Immature natural killer cell (primary cell): ENCODE results near the gene SBNO1. TPM values are rescaled to one million over a fixed set of nuclear protein-coding genes. Genes with fewer than 3 reads are reported as not detected.
"Not testable (repeated sequence)": the region's sequence is repeated elsewhere in the genome, so short reads cannot be mapped to it uniquely, and the experiment has no call there.

ENCODE experiments used
- DNase-seq, 3 donors: peaks; one replicate each; pipeline ENCODE4 v3.0.0; 2022; ENCODE audit warnings: mixed read lengths in 1 of 3
- H3K27ac Mint-ChIP-seq, 6 donors: one replicate each; pipeline ENCODE4 v1.8.0; 2020; ENCODE audit warnings: mixed read lengths in 6 of 6, mild to moderate bottlenecking in 5 of 6, inconsistent platforms in 4 of 6, moderate library complexity in 3 of 6
- H3K27me3 Mint-ChIP-seq, 3 donors: one replicate each; pipeline ENCODE4 v1.8.0; 2020 to 2021; ENCODE audit warnings: low read depth in 3 of 3, mild to moderate bottlenecking in 3 of 3, mixed read lengths in 3 of 3, moderate library complexity in 3 of 3, inconsistent platforms in 1 of 3
- H3K36me3 Mint-ChIP-seq, 3 donors: one replicate each; pipeline ENCODE4 v1.8.0; 2020; ENCODE audit warnings: mixed read lengths in 3 of 3, inconsistent platforms in 2 of 3, mild to moderate bottlenecking in 2 of 3
- H3K4me1 Mint-ChIP-seq, 2 donors: one replicate each; pipeline ENCODE4 v1.8.0; 2020; ENCODE audit warnings: inconsistent platforms in 2 of 2, mild to moderate bottlenecking in 2 of 2, mixed read lengths in 2 of 2, moderate library complexity in 1 of 2
- H3K4me3 Mint-ChIP-seq, 5 donors: one replicate each; pipeline ENCODE4 v1.8.0; 2020; ENCODE audit warnings: mild to moderate bottlenecking in 5 of 5, mixed read lengths in 5 of 5, inconsistent platforms in 3 of 5, moderate library complexity in 3 of 5
- H3K9me3 Mint-ChIP-seq, 6 donors: one replicate each; pipeline ENCODE4 v1.8.0; 2020; ENCODE audit warnings: mild to moderate bottlenecking in 6 of 6, mixed read lengths in 6 of 6, inconsistent platforms in 4 of 6, moderate library complexity in 3 of 6
- polyA plus RNA-seq, 3 donors: library from polyadenylated mRNA; unstranded; fragments of 300-500 nt; fragmentation: Illumina TruSeq; gene quantifications; one replicate each; pipeline ENCODE4 v1.2.3, GENCODE V29; 2021

Gene SBNO1
- 10 to 100 TPM; 20.0 to 34.3 (median 26.9) TPM for polyA plus RNA-seq

GRCh38 chr12:123364532-123365024 lies at the start of gene SBNO1:
TSS of gene SBNO1 (minus strand) at chr12:123364847. CDS start at chr12:123350441, 14,406 bp downstream.
- peak; percentile 90 to 95 (median 92) for DNase-seq
- peak within 1 kb of the TSS; percentile 91 to 97 (median 94) for H3K4me3 Mint-ChIP-seq
- no peaks in the 10 kb centered on the region for H3K9me3 Mint-ChIP-seq
- H3K36me3 Mint-ChIP-seq = no peaks in the 10 kb centered on the region
- peaks cover 18 to 25% of the 10 kb centered on the region in 2 donors for H3K4me1 Mint-ChIP-seq
- H3K27ac Mint-ChIP-seq = peak within 1 kb of the TSS; percentile 90 to 98 (median 98)
- H3K27me3 Mint-ChIP-seq = peaks cover 9 to 17% (median 17%) of the 10 kb centered on the region in 3 donors

GRCh38 chr12:123410041-123410412 lies 45.4 kb upstream of the SBNO1 start:
- H3K4me3 Mint-ChIP-seq = no peak overlapping the region
- no peaks in the 10 kb centered on the region for H3K9me3 Mint-ChIP-seq
- H3K27ac Mint-ChIP-seq = peak overlapping the region in 1 of 6 donors; percentile 39
- peaks cover 3 to 6% (median 6%) of the 10 kb centered on the region in 3 donors for H3K36me3 Mint-ChIP-seq
- H3K4me1 Mint-ChIP-seq = no peaks in the 10 kb centered on the region
- H3K27me3 Mint-ChIP-seq = peaks cover 0 to 3% (median 2%) of the 10 kb centered on the region in 3 donors
- DNase-seq = no peak

GRCh38 chr12:123409284-123410040 lies 44.8 kb upstream of the SBNO1 start:
- not testable (repeated sequence) for DNase-seq, H3K27ac Mint-ChIP-seq, H3K4me3 Mint-ChIP-seq, H3K36me3 Mint-ChIP-seq, H3K4me1 Mint-ChIP-seq, H3K9me3 Mint-ChIP-seq, H3K27me3 Mint-ChIP-seq

GRCh38 chr12:123408619-123409018 lies 44.0 kb upstream of the SBNO1 start:
- H3K4me1 Mint-ChIP-seq, DNase-seq, H3K27ac Mint-ChIP-seq, H3K4me3 Mint-ChIP-seq, H3K27me3 Mint-ChIP-seq, H3K9me3 Mint-ChIP-seq: not testable (repeated sequence)
- H3K36me3 Mint-ChIP-seq = peaks cover 6 to 13% (median 7%) of the 10 kb centered on the region in 3 donors

- H3K36me3 Mint-ChIP-seq = peaks cover 6 to 18% (median 7%) of the 10 kb centered on the region in 3 donors
- not testable (repeated sequence) for H3K9me3 Mint-ChIP-seq, H3K27ac Mint-ChIP-seq, H3K27me3 Mint-ChIP-seq, H3K4me3 Mint-ChIP-seq, DNase-seq, H3K4me1 Mint-ChIP-seq
Observed at GRCh38 chr12:123407934-123408333, 43.3 kb upstream of the SBNO1 start.

- peaks cover 6 to 16% (median 7%) of the 10 kb centered on the region in 3 donors for H3K36me3 Mint-ChIP-seq
- not testable (repeated sequence) for DNase-seq, H3K4me1 Mint-ChIP-seq, H3K4me3 Mint-ChIP-seq, H3K9me3 Mint-ChIP-seq, H3K27ac Mint-ChIP-seq, H3K27me3 Mint-ChIP-seq
Observed at GRCh38 chr12:123407269-123407668, 42.6 kb upstream of the SBNO1 start.

GRCh38 chr12:123404581-123404980 lies 39.9 kb upstream of the SBNO1 start:
- Mint-ChIP-seq H3K4me3 (no peak overlapping the region), H3K36me3 (peaks cover 0 to 16% (median 7%) of the 10 kb centered on the region in 3 donors), H3K27me3 (peaks cover 0 to 2% (median 0%) of the 10 kb centered on the region in 3 donors), H3K27ac (peak overlapping the region in 1 of 6 donors; percentile 26), H3K9me3 (no peaks in the 10 kb centered on the region), H3K4me1 (peaks cover 5 to 7% of the 10 kb centered on the region in 2 donors)
- no peak for DNase-seq

GRCh38 chr12:123401753-123402683 lies 37.4 kb upstream of the SBNO1 start:
- peak overlapping the region in 2 of 6 donors; percentile 12 to 14 for H3K27ac Mint-ChIP-seq
- peaks cover 10 to 13% of the 10 kb centered on the region in 2 donors for H3K4me1 Mint-ChIP-seq
- H3K4me3 Mint-ChIP-seq = no peak overlapping the region
- peaks cover 0 to 2% (median 0%) of the 10 kb centered on the region in 3 donors for H3K27me3 Mint-ChIP-seq
- DNase-seq = no peak
- no peaks in the 10 kb centered on the region for H3K9me3 Mint-ChIP-seq
- H3K36me3 Mint-ChIP-seq = peaks cover 0 to 20% (median 7%) of the 10 kb centered on the region in 3 donors

GRCh38 chr12:123399255-123399617 lies 34.6 kb upstream of the SBNO1 start:
- Mint-ChIP-seq H3K27ac (peak overlapping the region in 1 of 6 donors; percentile 18), H3K27me3 (peaks cover 0 to 4% (median 0%) of the 10 kb centered on the region in 3 donors), H3K36me3 (peaks cover 0 to 26% (median 9%) of the 10 kb centered on the region in 3 donors), H3K4me3 (no peak overlapping the region), H3K9me3 (no peaks in the 10 kb centered on the region), H3K4me1 (peaks cover 15% of the 10 kb centered on the region in 2 donors)
- DNase-seq = no peak

- Mint-ChIP-seq H3K27ac (no peak overlapping the region), H3K9me3 (no peaks in the 10 kb centered on the region), H3K27me3 (peaks cover 0 to 4% (median 0%) of the 10 kb centered on the region in 3 donors), H3K4me3 (no peak overlapping the region), H3K36me3 (peaks cover 0 to 23% (median 7%) of the 10 kb centered on the region in 3 donors), H3K4me1 (peaks cover 15% of the 10 kb centered on the region in 2 donors)
- DNase-seq = no peak
Observed at GRCh38 chr12:123398550-123399254, 34.1 kb upstream of the SBNO1 start.

GRCh38 chr12:123398177-123398549 lies 33.5 kb upstream of the SBNO1 start:
- H3K27me3 Mint-ChIP-seq = peaks cover 0 to 4% (median 0%) of the 10 kb centered on the region in 3 donors
- H3K4me1 Mint-ChIP-seq = peaks cover 11 to 20% of the 10 kb centered on the region in 2 donors
- H3K36me3 Mint-ChIP-seq = peaks cover 0 to 21% (median 7%) of the 10 kb centered on the region in 3 donors
- H3K27ac Mint-ChIP-seq = no peak overlapping the region
- no peak overlapping the region for H3K4me3 Mint-ChIP-seq
- no peaks in the 10 kb centered on the region for H3K9me3 Mint-ChIP-seq
- DNase-seq = no peak

GRCh38 chr12:123397400-123397799 lies 32.8 kb upstream of the SBNO1 start:
- Mint-ChIP-seq H3K27ac (no peak overlapping the region), H3K36me3 (peaks cover 0 to 22% (median 7%) of the 10 kb centered on the region in 3 donors)

GRCh38 chr12:123396954-123397353 lies 32.3 kb upstream of the SBNO1 start:
- Mint-ChIP-seq H3K4me3 (no peak overlapping the region), H3K27me3 (peaks cover 0 to 4% (median 0%) of the 10 kb centered on the region in 3 donors), H3K9me3 (no peaks in the 10 kb centered on the region), H3K4me1 (peaks cover 12 to 24% of the 10 kb centered on the region in 2 donors), H3K36me3 (peaks cover 0 to 23% (median 7%) of the 10 kb centered on the region in 3 donors), H3K27ac (no peak overlapping the region)
- no peak for DNase-seq

More at GRCh38 chr12:123397400-123397799, 32.8 kb upstream of the SBNO1 start:
- DNase-seq = no peak
- H3K27me3 Mint-ChIP-seq = peaks cover 0 to 4% (median 0%) of the 10 kb centered on the region in 3 donors
- H3K4me1 Mint-ChIP-seq = peaks cover 11 to 24% of the 10 kb centered on the region in 2 donors
- no peak overlapping the region for H3K4me3 Mint-ChIP-seq
- H3K9me3 Mint-ChIP-seq = no peaks in the 10 kb centered on the region
